Activated CD4-positive, alpha-beta T cell treated with anti-CD3 and anti-CD28 coated beads, Interleukin-2, amount 10 ng/mL, durations not matched to agents 7 days and 5 days (primary cell): ENCODE data around the gene NELL1. TPM values are rescaled to one million over a fixed set of nuclear protein-coding genes. Genes with fewer than 3 reads are reported as not detected.

Experiments used
- CTCF ChIA-PET: fragments of 350-600 bp; sonication (Branson Sonifier 250); formaldehyde crosslinking; loops from one replicate; lab custom pipeline; 2021; ENCODE audit warnings: antibody characterized with exemption; lab: Charles Lee
- POLR2A ChIA-PET: fragments of 350-600 bp; sonication (Branson Sonifier 250); formaldehyde crosslinking; loops from one replicate; lab custom pipeline; 2021; ENCODE audit warnings: antibody characterized with exemption; lab: Charles Lee
- DNase-seq: peaks from one replicate; pipeline ENCODE4 v3.0.0-alpha.2; 2020
- H3K27ac Mint-ChIP-seq: one replicate; pipeline ENCODE4 v1.8.0; 2021; ENCODE audit warnings: mild to moderate bottlenecking, moderate library complexity, mixed read lengths
- H3K27me3 Mint-ChIP-seq: one replicate; pipeline ENCODE4 v1.8.0; 2021; ENCODE audit warnings: mixed read lengths
- H3K36me3 Mint-ChIP-seq: one replicate; pipeline ENCODE4 v1.8.0; 2021; ENCODE audit warnings: low read depth, mixed read lengths
- H3K4me1 Mint-ChIP-seq: one replicate; pipeline ENCODE4 v1.8.0; 2021; ENCODE audit warnings: mixed read lengths
- H3K4me3 Mint-ChIP-seq: one replicate; pipeline ENCODE4 v1.8.0; 2021; ENCODE audit warnings: mild to moderate bottlenecking, moderate library complexity, mixed read lengths
- H3K9me3 Mint-ChIP-seq: one replicate; pipeline ENCODE4 v1.8.0; 2021; ENCODE audit warnings: mixed read lengths
- total RNA-seq, 2 experiments: library from RNA; stranded (reverse); gene quantifications; one replicate each; pipeline ENCODE4 v1.2.3, GENCODE V29; 2021

NELL1 gene
- total RNA-seq, 2 experiments from 2014 or later, result not detected

DNA sequence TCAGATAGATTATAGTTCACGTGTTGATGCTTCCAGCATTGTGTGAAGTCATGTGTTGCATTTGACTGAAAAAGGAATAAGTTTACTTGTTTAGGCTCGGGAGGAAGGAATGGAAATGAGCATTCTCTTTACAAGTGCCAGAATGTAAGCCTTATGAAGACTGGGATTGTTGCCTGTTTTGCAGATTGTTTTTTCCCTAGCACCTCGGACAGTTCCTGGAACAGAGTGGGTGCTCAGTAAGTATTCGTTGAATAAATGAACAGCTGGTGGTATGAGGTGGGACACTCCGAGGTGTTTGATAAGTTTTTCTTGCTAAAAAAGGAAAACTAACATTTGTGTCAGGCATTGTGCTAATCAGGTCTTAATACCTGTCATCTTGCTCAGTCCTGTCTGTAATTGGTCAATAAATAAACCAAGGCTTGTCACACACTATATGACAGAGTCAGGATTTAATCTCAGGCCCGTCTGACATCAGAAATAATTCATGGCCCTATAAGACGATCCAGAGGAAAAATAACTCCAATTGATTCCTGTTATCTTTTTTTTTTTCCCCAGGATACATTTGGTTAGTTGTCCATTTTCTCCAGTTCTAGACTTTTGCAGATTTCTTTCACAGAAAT lies 304.7 kb downstream of the NELL1 start:
- no peak overlapping the region for H3K4me3 Mint-ChIP-seq
- no peaks in the 10 kb centered on the region for H3K36me3 Mint-ChIP-seq
- no peaks in the 10 kb centered on the region for H3K9me3 Mint-ChIP-seq
- CTCF ChIA-PET, result no interaction called here
- POLR2A ChIA-PET, result no interaction called here
- no peaks in the 10 kb centered on the region for H3K4me1 Mint-ChIP-seq
- DNase-seq, result no peak
- no peak overlapping the region for H3K27ac Mint-ChIP-seq
- H3K27me3 Mint-ChIP-seq, result no peaks in the 10 kb centered on the region

DNA sequence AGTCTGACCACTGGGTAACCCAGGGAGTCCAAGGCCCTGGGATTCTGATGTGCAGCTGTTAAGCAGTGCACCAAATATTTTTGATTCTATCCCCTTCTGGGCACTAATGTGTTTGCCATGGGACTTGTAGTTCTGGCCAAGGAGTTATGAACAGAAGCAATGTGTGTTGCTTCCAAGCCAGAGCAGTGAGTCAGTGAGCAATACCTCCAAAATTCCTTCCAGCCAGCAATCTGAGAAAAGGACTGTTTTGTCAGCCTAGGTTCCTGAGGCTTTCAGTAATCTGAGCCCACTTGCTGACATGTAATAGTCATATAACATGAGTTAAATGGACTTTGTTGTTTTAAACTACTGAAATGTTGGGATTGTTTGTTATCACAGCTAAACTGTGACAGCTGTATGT lies 311.4 kb downstream of the NELL1 start:
- no peaks in the 10 kb centered on the region for H3K36me3 Mint-ChIP-seq
- H3K4me3 Mint-ChIP-seq, result no peak overlapping the region
- no peaks in the 10 kb centered on the region for H3K9me3 Mint-ChIP-seq
- H3K4me1 Mint-ChIP-seq, result no peaks in the 10 kb centered on the region
- POLR2A ChIA-PET, result no interaction called here
- no peaks in the 10 kb centered on the region for H3K27me3 Mint-ChIP-seq
- DNase-seq, result no peak
- no peak overlapping the region for H3K27ac Mint-ChIP-seq
- CTCF ChIA-PET, result no interaction called here

DNA sequence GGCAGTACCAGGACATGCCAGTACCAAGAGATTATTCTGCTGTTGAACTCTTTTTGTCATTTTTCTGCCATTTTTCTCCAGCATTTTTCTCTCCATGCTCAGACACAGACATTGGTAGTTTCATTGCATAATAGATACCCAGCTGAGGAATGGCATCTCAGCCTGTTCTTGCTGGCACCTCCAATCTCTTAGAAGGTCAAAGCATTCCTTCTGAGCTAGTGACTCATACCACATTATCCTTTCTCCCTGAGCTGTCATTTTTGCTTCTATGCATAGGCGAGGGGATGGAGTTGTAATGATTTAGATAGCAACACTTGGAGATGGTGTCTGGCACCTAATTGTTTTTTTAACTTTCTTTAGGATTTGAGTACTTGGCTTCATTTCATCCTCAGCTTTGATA lies 321.1 kb downstream of the NELL1 start:
- Mint-ChIP-seq H3K27me3 (no peaks in the 10 kb centered on the region), H3K27ac (no peak overlapping the region), H3K4me1 (no peaks in the 10 kb centered on the region), H3K36me3 (no peaks in the 10 kb centered on the region), H3K4me3 (no peak overlapping the region), H3K9me3 (peaks cover 3% of the 10 kb centered on the region)
- ChIA-PET CTCF (no interaction called here), POLR2A (no interaction called here)
- DNase-seq, result no peak

DNA sequence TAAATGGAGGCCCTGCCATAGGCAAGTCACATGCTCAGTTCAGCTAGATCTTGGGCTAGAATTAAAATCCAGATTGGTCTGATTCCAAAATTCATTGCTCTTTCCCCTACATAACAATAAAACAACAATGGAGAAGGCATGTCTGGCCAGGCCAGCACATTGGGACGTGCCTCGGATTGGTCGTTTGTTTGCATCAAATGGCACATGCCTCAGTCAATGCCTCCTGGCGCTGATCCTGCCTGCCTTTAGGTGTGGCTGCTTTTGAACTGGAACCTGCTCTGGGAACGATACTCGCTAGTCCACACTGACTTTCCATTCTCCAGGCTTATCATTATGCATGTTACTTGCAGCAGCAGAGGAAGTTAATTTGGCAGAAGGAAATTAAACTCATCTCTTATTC lies 322.1 kb downstream of the NELL1 start:
- H3K4me3 Mint-ChIP-seq, result no peak overlapping the region
- POLR2A ChIA-PET, result no interaction called here
- peaks cover 3% of the 10 kb centered on the region for H3K9me3 Mint-ChIP-seq
- DNase-seq, result no peak
- no peaks in the 10 kb centered on the region for H3K4me1 Mint-ChIP-seq
- CTCF ChIA-PET, result no interaction called here
- no peaks in the 10 kb centered on the region for H3K36me3 Mint-ChIP-seq
- no peaks in the 10 kb centered on the region for H3K27me3 Mint-ChIP-seq
- H3K27ac Mint-ChIP-seq, result no peak overlapping the region

DNA sequence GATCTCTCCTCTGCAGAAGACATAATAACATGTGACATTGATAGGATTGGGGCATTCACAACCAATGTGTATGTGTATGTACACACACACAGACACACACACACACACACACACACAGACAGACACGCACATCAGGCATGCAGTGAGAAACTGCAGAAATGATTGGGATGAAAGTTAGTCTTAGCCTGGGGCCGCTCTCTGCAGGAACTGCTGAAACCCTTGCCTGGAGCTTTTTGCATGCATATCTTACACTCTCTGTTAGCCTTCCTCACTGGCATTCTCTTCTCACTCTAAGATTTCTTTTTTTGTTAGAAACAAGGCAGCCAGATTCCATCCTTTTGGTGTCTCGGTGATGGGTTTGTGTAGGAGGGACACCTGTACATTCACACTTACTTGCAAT lies 337.9 kb downstream of the NELL1 start:
- ChIA-PET CTCF (interaction anchor here (1.7 kb wide), 1 partner anchor 12 kb away, joined by 5 read pairs; no protein-coding TSS in a partner anchor), POLR2A (no interaction called here)
- H3K4me3 Mint-ChIP-seq, result no peak overlapping the region
- H3K27me3 Mint-ChIP-seq, result no peaks in the 10 kb centered on the region
- no peaks in the 10 kb centered on the region for H3K36me3 Mint-ChIP-seq
- H3K9me3 Mint-ChIP-seq, result peaks cover 3% of the 10 kb centered on the region
- no peak for DNase-seq
- H3K4me1 Mint-ChIP-seq, result no peaks in the 10 kb centered on the region
- no peak overlapping the region for H3K27ac Mint-ChIP-seq

DNA sequence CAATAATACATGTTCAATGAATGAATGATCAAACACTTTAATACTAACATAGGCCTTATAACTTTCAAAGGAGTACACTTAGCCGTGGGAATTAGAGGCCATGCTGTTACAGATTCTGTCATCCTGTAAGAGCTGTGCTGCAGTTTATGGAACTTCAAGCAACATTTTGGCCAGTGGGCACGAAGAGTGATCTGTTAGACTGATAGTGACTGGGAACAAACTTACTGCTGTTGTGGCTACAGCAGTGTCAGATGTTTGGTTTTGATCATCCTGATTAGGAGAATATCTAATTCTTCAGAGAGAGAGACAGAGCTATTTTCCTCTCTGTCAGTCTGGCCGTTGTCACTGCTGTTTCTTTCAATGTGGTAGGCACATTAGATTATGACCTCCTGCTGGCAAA lies 348.9 kb downstream of the NELL1 start:
- Mint-ChIP-seq H3K4me3 (no peak overlapping the region), H3K9me3 (no peaks in the 10 kb centered on the region), H3K27ac (no peak overlapping the region), H3K27me3 (no peaks in the 10 kb centered on the region), H3K36me3 (no peaks in the 10 kb centered on the region), H3K4me1 (no peaks in the 10 kb centered on the region)
- CTCF ChIA-PET, result interaction anchor here (1.2 kb wide), 1 partner anchor 10 kb away, joined by 5 read pairs; no protein-coding TSS in a partner anchor
- POLR2A ChIA-PET, result no interaction called here
- DNase-seq, result no peak

DNA sequence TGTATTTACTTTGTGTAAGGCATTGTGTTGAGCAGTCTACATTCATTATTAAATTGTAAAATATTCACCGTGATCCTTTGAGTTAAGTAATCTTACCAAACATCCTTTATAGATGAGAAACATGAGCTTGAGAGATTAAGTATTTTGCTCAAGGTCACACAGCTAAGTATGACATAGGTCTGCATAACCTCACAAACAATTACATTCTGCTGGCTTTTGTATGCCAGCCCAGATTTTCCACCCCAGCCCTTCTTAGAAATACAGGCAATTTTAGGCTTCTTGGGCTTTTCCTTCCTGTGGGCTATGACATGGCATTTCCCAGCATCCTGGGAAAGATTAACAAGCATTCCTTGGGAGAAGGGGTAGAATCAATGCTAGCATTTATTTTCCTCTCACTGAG lies 357.3 kb downstream of the NELL1 start:
- H3K4me3 Mint-ChIP-seq, result no peak overlapping the region
- no peaks in the 10 kb centered on the region for H3K36me3 Mint-ChIP-seq
- no peak overlapping the region for H3K27ac Mint-ChIP-seq
- no peaks in the 10 kb centered on the region for H3K4me1 Mint-ChIP-seq
- CTCF ChIA-PET, result no interaction called here
- POLR2A ChIA-PET, result no interaction called here
- no peak for DNase-seq
- no peaks in the 10 kb centered on the region for H3K27me3 Mint-ChIP-seq
- no peaks in the 10 kb centered on the region for H3K9me3 Mint-ChIP-seq

DNA sequence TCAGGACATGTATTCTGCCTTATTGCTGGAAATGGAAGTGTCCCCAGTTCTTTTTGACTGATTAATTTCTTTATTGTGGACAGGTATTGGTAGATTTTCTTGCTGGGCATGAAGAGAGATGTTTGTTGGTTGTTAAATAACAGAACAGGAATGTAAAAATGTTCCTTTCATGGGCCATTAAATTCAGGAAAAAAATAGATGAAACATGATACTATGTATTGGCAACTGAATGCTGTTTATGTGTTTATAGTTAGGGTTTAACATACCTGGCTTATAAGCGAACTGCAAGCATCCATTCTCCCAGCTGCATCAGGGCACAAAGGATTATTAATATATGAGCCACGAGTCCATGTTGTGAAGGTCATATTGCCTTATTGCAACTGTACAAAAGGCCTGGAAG lies 368.5 kb downstream of the NELL1 start:
- ChIA-PET CTCF (no interaction called here), POLR2A (no interaction called here)

DNA sequence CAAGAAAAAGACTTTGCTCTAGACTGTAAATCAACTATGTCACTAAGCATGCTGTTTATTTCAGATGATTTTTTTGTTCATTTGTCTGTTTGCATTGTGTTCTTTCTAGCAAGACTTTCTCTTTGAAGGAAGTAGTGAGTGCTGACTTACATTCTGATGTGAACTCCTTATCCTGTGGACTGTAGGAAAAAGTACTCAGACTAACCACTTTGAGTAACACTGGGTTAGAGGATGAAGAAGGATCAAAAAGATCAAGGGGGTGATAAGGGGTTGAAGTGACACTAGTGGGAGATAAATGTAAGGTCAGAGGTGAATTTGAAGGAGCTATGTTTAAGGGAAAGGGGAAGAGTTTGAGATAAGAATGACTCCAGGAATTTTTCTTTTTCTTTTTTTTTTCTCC lies 369.4 kb downstream of the NELL1 start:
- Mint-ChIP-seq H3K27ac (no peak overlapping the region), H3K9me3 (peaks cover 5% of the 10 kb centered on the region), H3K4me1 (no peaks in the 10 kb centered on the region), H3K36me3 (no peaks in the 10 kb centered on the region), H3K4me3 (no peak overlapping the region), H3K27me3 (no peaks in the 10 kb centered on the region)
- ChIA-PET CTCF (interaction anchor here (0.6 kb wide), 2 partner anchors 15 to 262 kb away, joined by 3 to 4 read pairs; no protein-coding TSS in a partner anchor), POLR2A (no interaction called here)
- no peak for DNase-seq

More for the DNA sequence above, 368.5 kb downstream of the NELL1 start:
- Mint-ChIP-seq H3K27me3 (no peaks in the 10 kb centered on the region), H3K4me1 (no peaks in the 10 kb centered on the region), H3K27ac (no peak overlapping the region), H3K9me3 (peaks cover 7% of the 10 kb centered on the region), H3K4me3 (no peak overlapping the region), H3K36me3 (no peaks in the 10 kb centered on the region)
- DNase-seq, result no peak

DNA sequence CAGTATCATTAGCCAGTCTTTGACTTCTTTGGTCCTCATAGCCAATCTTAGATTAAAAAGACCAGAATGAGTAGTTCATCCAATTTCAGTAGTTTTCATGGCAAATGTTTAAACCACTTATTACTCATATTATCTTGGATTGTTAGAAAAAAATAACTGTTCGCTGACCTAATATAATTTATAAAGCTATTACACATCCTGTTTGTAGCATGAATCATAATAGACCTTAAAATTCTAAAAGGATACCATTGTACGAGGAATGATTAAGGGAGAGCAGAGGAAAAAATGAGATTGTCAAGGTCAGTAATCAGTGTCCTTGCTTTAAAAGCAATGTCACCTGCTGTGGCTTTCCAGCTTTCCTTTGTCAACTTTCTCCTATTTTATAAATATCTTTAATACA lies 371.2 kb downstream of the NELL1 start:
- Mint-ChIP-seq H3K4me1 (no peaks in the 10 kb centered on the region), H3K27ac (no peak overlapping the region), H3K4me3 (no peak overlapping the region), H3K36me3 (no peaks in the 10 kb centered on the region), H3K9me3 (peaks cover 5% of the 10 kb centered on the region), H3K27me3 (no peaks in the 10 kb centered on the region)
- DNase-seq, result no peak
- ChIA-PET CTCF (no interaction called here), POLR2A (no interaction called here)

DNA sequence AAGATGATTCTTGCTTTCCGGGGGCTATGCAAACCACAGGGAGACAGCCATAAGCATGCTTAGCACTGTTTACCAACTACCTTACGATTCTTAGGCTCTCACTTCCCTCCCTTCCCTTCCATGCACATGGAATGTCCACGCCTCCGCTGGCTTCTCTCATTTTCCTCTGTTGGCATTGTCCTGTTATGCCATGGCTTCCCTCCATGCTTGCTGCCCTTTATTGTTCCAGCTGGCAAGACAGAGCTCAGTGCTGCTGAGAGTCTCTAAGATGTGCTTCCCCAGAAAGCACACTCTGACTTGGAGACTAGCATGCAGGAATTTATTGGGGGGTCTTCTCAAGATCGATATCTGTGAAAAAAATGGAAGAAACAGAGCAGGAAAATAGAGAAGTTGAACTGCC lies 379.2 kb downstream of the NELL1 start:
- Mint-ChIP-seq H3K27ac (no peak overlapping the region), H3K36me3 (no peaks in the 10 kb centered on the region), H3K4me3 (no peak overlapping the region), H3K4me1 (no peaks in the 10 kb centered on the region), H3K27me3 (no peaks in the 10 kb centered on the region), H3K9me3 (no peaks in the 10 kb centered on the region)
- no peak for DNase-seq
- ChIA-PET CTCF (no interaction called here), POLR2A (no interaction called here)

DNA sequence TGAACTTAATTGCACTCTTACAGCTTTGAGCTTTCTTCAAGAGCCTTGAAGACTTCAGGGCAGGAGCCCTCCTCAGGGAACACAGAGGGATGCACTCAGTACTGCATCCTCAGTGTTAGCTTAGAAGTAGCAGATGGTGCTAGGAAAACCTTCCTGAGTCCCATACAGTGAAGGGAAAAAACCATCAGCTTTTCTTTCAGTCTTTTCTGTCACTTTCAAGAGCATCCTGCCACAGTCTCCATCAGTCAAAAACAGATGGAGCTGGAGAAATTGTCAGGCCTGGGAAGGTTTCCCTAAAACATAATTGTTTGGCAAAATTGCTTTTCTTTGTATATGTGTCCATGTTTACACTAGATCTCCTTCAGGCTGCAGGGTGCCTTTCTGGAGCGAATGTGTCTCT lies 384.1 kb downstream of the NELL1 start:
- CTCF ChIA-PET, result interaction anchor here (0.6 kb wide), 1 partner anchor 15 kb away, joined by 3 read pairs; no protein-coding TSS in a partner anchor
- DNase-seq, result no peak
- H3K36me3 Mint-ChIP-seq, result no peaks in the 10 kb centered on the region
- H3K9me3 Mint-ChIP-seq, result no peaks in the 10 kb centered on the region
- H3K4me1 Mint-ChIP-seq, result no peaks in the 10 kb centered on the region
- no peak overlapping the region for H3K4me3 Mint-ChIP-seq
- no peaks in the 10 kb centered on the region for H3K27me3 Mint-ChIP-seq
- POLR2A ChIA-PET, result no interaction called here
- H3K27ac Mint-ChIP-seq, result no peak overlapping the region

DNA sequence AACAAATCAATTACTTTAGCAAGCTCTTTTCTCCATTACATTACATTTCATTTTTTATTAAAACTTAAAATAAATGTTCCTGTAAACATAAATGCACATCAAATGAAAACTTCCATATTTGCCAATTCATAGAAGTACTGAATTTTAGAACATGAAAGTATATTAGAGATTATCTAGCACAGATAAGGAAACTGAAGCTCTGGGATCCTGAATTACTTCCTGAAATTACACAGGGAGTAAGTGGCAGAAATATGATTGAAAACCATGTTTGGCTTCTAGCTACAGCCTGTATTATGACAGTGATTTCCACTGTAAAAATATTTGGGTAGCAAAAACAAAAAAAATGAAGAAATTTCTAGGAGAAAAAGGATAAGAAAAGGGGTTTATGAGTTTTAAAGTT lies 387.3 kb downstream of the NELL1 start:
- POLR2A ChIA-PET, result no interaction called here

DNA sequence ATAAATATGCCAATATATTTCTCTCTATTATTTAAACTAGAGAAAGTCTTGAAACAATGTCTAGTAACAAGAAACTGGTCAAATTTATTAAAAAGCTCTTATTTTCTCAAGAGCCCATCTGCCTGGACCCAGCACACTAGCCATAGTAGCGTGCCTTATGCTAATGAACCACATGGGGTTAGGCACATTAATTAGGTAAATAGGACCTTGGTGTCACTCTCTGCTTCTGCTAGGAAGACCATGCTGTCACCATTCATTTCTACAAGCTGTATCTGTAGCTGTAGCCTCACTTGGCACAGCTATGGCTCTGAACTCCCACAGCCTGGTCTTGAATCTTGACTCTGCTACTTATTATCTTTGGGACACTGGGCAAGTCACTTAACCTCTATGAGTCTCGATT lies 390.5 kb downstream of the NELL1 start:
- no peaks in the 10 kb centered on the region for H3K36me3 Mint-ChIP-seq
- DNase-seq, result no peak
- H3K27me3 Mint-ChIP-seq, result no peaks in the 10 kb centered on the region
- ChIA-PET CTCF (no interaction called here), POLR2A (no interaction called here)
- H3K27ac Mint-ChIP-seq, result no peak overlapping the region
- peaks cover 5% of the 10 kb centered on the region for H3K9me3 Mint-ChIP-seq
- no peak overlapping the region for H3K4me3 Mint-ChIP-seq
- no peaks in the 10 kb centered on the region for H3K4me1 Mint-ChIP-seq

More for the DNA sequence above, 387.3 kb downstream of the NELL1 start:
- H3K36me3 Mint-ChIP-seq, result no peaks in the 10 kb centered on the region
- no peak overlapping the region for H3K4me3 Mint-ChIP-seq
- no peaks in the 10 kb centered on the region for H3K4me1 Mint-ChIP-seq
- CTCF ChIA-PET, result no interaction called here
- no peaks in the 10 kb centered on the region for H3K27me3 Mint-ChIP-seq
- DNase-seq, result no peak
- H3K27ac Mint-ChIP-seq, result no peak overlapping the region
- H3K9me3 Mint-ChIP-seq, result peaks cover 3% of the 10 kb centered on the region
